ENCODE measurements around the gene ITFG2.
A peak's percentile ranks its signal among the peaks of the same experiment; 100 is the strongest.
"Not testable (repeated sequence)": the region's sequence is repeated elsewhere in the genome, so short reads cannot be mapped to it uniquely, and the experiment has no call there.

Gene ITFG2

GRCh38 chr12:2812290-2813213 is at the start of gene ITFG2:
ITFG2 (plus strand) TSS chr12:2812668; CDS start chr12:2812761, 93 bp downstream.
- DNase-seq (ENCODE audit: low read depth): peak; percentile 92
- peak within 1 kb of the TSS; percentile 95 for H3K4me3 ChIP-seq (ENCODE audit: low read length)
- TF ChIP-seq CTCF (conservative IDR thresholded peaks at IDR 0.05; ENCODE audit: low read depth, low read length): no peak

- TF ChIP-seq CTCF (conservative IDR thresholded peaks at IDR 0.05; ENCODE audit: low read depth, low read length): no peak
- DNase-seq (ENCODE audit: low read depth): no peak
- H3K4me3 ChIP-seq (ENCODE audit: low read length): no peak overlapping the region
These were observed 48.1 kb upstream of the ITFG2 start for GRCh38 chr12:2764398-2764797.

- no peak for DNase-seq (ENCODE audit: low read depth)
- TF ChIP-seq CTCF (conservative IDR thresholded peaks at IDR 0.05; ENCODE audit: low read depth, low read length): no peak
These were observed 47.4 kb upstream of the ITFG2 start for GRCh38 chr12:2765052-2765451.

GRCh38 chr12:2765608-2766007 is 46.9 kb upstream of the ITFG2 start:
- TF ChIP-seq CTCF (conservative IDR thresholded peaks at IDR 0.05; ENCODE audit: low read depth, low read length): no peak
- DNase-seq (ENCODE audit: low read depth): no peak
- no peak overlapping the region for H3K4me3 ChIP-seq (ENCODE audit: low read length)

More at GRCh38 chr12:2765052-2765451, 47.4 kb upstream of the ITFG2 start:
- no peak overlapping the region for H3K4me3 ChIP-seq (ENCODE audit: low read length)

- TF ChIP-seq CTCF (conservative IDR thresholded peaks at IDR 0.05; ENCODE audit: low read depth, low read length): no peak
- DNase-seq (ENCODE audit: low read depth): no peak
- H3K4me3 ChIP-seq (ENCODE audit: low read length): no peak overlapping the region
These were observed 44.1 kb upstream of the ITFG2 start for GRCh38 chr12:2768224-2768961.

GRCh38 chr12:2769866-2770533 is 42.5 kb upstream of the ITFG2 start:
- no peak for DNase-seq (ENCODE audit: low read depth)
- no peak overlapping the region for H3K4me3 ChIP-seq (ENCODE audit: low read length)
- no peak for TF ChIP-seq CTCF (conservative IDR thresholded peaks at IDR 0.05; ENCODE audit: low read depth, low read length)

- not testable (repeated sequence) for H3K4me3 ChIP-seq (ENCODE audit: low read length); DNase-seq (ENCODE audit: low read depth)
These were observed 41.9 kb upstream of the ITFG2 start for GRCh38 chr12:2770544-2770943.
